ENCODE results near the gene XAF1.
"Not testable (repeated sequence)": the region's sequence is repeated elsewhere in the genome, so short reads cannot be mapped to it uniquely, and the experiment has no call there.

Gene XAF1

DNA sequence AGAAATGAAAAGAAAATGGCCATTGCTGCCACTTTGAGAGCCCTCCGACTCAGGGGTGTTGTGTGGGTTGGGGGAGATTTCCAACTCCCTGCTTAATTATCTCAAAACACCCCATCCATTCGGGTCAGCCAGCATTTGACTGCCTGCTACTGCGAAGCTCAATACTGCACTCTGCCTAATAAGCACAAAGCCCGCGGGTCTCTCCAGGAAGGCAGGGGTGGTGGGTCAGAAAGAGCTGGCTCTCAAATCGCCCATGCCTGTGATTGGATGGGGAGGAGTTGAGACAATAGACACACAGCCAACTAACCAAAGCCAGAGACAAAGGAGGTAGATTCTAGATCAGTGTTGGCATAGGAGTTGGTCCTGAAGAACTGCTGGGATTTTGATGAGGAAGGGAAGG lies 2.3 kb upstream of the XAF1 start:
- DNase-seq (ENCODE audit: low read depth in 2 of 2): no peak

- DNase-seq (ENCODE audit: low read depth in 2 of 2): no peak
These were observed 565 bp upstream of the XAF1 start for GRCh38 chr17:6755281-6755680.

DNA sequence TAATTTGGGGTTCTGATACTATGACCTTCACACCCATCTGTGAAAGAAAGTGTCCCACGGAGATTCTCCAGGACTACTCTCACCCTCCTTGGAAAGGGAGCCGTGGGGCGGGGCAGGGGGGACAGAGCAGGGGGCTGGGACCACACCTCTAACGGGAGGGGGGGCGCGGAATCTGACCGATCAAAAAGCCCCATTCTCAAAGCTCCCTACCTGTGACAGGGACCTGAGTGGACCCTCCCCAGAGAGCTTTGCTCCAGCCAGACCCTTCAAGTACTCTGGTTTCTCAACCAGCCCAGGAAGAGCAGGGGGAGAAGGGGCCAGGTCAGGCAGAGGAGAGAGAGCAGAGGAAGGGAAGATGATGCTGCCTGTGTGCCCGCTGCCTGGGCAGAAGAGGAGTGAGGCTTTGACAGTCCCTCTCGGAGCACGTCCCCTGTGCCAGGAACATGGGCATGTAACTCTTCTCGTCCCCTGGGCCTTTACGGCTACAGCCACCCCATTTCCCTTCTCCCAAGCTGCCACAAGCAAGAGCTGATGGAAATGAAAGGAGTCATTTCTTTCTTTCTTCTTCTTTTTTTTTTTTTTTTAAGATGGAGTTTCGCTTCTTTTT lies 682 bp downstream of the XAF1 start:
- DNase-seq (ENCODE audit: low read depth in 2 of 2): no peak

- no peak for DNase-seq (ENCODE audit: low read depth in 2 of 2)
These were observed 1.9 kb downstream of the XAF1 start for GRCh38 chr17:6757747-6758146.

DNA sequence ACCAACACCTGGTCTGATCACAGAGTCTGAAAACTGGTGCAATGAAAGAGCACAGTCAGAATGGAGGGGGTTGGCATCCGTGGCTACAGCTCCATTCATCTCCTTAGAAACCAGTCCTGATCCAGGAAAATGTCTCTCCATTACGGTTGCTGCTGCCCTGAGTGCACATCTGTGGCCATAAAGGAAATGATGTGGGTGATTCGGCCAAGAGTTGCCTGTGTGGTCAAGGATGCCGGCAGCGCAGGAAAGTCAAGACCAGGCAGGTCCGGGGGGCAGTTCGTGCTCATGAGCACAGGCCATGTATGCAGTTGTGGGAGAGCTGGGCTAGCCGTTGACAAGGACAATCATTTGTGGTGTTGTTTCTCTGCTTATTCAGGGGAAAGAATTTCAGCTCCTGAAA lies 5.9 kb downstream of the XAF1 start:
- DNase-seq (ENCODE audit: low read depth in 2 of 2): no peak

DNA sequence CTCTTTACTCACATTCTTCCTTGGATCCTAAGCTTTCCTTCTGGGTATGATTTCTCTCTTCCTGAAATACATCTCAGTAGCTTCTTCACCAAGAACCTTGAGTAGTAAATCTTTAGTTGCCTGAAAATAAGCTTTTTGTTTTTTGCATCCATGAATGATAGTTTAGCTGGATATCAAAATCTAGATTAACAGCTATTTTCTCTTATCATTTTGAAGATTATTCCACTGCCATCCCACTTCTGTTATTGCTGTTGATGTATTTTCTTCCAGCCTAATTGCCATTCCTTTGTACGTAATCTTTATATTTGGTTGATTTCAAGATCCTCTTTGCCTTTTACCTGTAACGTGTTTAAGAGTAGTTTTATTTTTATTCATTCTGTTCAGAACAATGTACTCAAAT lies 12.6 kb downstream of the XAF1 start:
- DNase-seq (ENCODE audit: low read depth in 2 of 2): no peak

- DNase-seq (ENCODE audit: low read depth in 2 of 2): no peak
These were observed 16.2 kb downstream of the XAF1 start for GRCh38 chr17:6772016-6772415.

- not testable (repeated sequence) for DNase-seq (ENCODE audit: low read depth in 2 of 2)
These were observed 19.1 kb downstream of the XAF1 start for GRCh38 chr17:6774906-6775305.

DNA sequence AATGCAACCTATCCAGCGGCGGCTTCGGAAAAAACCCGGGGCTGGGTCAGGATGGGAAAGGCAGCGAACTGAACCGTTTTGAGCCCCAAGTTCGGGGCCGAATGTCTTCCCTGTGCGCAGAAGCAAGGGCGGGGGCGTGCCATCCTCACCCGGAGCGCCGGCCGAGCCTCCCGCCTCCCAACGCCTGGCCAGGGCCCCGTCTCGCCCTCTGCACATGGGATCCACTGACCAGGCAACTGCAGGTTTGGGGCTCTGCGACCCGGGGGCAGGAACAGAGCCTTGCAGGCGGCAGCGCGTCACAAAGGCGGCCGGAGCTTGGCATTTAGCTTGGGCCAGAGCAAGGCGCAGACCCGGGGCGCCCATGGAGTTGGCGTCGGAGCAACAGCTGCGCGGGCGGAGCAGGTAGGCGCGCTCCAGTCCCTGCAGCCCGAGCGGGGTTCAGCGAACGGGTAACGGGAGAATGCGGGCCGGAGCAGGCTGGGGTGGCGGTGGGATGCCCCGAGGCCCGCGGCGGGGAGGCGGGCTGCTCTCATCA lies 20.1 kb downstream of the XAF1 start, which contains the start of gene FBXO39:
Gene FBXO39 (plus strand): TSS at position 345 of the 535 bp plus-strand sequence. CDS start 3,654 bp downstream, outside the sequence.
- DNase-seq (ENCODE audit: low read depth in 2 of 2): no peak

GRCh38 chr17:6779411-6779810 lies 23.6 kb downstream of the XAF1 start:
- DNase-seq (ENCODE audit: low read depth in 2 of 2): no peak

DNA sequence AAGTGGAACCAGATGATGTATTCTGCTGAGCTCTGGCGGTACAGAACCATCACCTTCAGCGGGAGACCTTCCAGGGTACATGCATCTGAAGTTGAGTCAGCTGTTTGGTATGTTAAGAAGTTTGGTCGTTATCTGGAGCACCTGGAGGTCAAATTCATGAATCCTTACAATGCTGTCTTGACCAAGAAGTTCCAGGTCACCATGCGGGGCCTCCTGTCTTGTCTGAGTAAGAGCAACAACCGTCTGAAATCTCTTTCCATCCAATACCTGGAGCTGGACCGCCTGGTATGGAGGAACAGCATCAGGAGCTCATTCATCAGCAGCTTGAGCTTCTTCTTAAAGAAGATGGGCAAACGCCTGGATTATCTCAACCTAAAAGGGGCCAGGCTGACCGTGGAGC lies 24.2 kb downstream of the XAF1 start:
- no peak for DNase-seq (ENCODE audit: low read depth in 2 of 2)

GRCh38 chr17:6780886-6781285 lies 25.0 kb downstream of the XAF1 start:
- no peak for DNase-seq (ENCODE audit: low read depth in 2 of 2)

DNA sequence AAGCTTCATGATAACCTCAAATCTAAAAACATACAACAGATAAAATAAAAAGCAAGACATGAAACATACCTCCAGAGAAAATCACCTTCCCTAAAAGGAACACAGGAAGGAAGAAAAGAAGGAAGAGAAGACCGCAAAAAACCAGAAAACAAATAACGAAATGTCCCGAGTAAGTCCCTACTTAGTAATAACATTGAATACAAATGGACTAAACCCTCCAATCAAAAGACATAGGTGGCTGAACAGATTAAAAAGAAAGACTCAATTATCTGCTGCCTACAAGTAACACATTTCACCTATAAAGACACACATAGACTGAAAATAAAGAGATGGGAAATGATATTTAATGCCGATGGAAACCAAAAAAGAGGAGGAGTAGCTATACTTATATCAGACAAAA lies 26.4 kb downstream of the XAF1 start:
- no peak for DNase-seq (ENCODE audit: low read depth in 2 of 2)

- DNase-seq (ENCODE audit: low read depth in 2 of 2): no peak
These were observed 30.8 kb downstream of the XAF1 start for GRCh38 chr17:6786618-6787017.

DNA sequence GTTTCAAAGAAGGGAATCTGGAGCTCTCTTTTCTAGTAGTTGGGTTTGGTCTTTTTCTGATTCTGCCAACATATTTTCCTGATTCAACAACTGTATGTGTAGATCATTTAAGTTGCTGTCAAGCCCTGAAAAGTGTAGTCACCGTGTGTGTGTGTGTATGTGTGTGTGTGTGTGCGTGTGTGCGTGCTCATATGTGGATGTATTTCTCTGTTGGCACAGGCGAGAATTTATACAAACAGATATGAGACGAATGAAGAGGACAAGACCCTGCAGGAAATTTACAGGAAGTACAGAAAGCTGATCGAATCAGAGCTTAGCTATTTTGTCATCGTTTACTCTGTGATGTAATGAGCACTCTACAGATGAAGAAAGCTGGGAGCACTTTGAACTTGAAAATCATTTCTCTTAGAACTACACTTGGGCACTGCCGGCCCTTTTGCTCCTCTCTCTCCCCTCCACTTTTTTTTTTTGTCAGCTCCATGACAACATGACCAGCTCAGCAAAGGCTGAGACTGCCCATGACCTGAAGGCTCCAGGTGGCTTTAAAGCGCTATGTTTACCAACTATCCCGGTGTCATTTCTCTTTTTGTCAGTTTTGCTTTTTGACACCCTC lies 31.3 kb downstream of the XAF1 start:
- no peak for DNase-seq (ENCODE audit: low read depth in 2 of 2)

DNA sequence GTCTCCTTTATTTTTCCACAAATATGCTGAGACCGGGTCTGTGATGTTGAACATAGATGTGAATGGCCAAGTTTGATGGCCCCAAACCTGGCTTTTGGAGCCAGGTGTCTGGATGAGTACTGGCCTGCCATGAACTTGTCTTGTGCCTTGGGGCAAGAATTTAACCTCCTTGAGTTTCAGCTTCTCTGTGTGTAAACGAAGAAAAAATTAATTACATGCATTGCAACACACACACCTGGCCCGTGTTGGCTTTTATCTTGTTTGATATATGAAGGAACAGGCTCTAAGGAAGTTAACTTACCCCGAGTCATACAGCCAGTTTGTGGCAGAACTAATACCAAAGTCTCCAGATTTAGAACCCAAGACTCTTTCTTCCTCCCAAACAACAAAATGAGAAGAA lies 33.3 kb downstream of the XAF1 start:
- no peak for DNase-seq (ENCODE audit: low read depth in 2 of 2)

DNA sequence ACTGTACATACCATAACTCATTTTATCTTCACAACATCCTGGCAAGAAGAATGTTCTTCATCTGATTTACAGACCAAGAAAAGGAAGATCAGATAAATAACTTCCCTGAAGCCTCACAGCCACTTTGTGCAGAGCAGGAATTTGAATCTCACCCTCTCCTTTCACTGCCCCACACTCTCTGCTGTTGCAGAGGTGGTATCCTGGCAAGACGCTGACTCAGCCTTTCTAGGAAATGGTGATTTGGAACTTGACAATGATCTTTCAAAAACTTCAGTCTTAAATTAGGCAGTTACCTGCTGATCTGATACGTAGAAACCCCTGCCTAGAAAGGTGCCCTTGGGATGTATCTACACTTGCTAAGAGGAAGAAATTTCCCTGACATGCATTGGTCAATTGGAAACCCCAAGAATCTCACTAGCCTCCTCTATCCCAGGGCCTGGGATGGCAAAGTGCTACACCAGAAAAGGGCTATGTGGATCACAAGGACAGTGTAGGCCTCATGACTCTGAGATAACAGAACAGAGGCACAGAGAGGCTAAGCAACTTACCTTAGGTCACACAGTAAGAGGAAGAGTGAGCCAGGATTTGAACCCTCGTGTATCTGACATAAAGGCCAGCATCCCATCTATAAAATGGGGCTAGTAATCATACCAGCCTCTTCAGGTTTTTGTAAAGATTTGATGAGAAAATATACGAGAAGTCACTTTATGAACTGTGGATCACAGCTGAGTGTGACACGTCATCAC lies 38.1 kb downstream of the XAF1 start:
- DNase-seq (ENCODE audit: low read depth in 2 of 2): no peak

- DNase-seq (ENCODE audit: low read depth in 2 of 2): no peak
These were observed 40.4 kb downstream of the XAF1 start for GRCh38 chr17:6796017-6796886.

DNA sequence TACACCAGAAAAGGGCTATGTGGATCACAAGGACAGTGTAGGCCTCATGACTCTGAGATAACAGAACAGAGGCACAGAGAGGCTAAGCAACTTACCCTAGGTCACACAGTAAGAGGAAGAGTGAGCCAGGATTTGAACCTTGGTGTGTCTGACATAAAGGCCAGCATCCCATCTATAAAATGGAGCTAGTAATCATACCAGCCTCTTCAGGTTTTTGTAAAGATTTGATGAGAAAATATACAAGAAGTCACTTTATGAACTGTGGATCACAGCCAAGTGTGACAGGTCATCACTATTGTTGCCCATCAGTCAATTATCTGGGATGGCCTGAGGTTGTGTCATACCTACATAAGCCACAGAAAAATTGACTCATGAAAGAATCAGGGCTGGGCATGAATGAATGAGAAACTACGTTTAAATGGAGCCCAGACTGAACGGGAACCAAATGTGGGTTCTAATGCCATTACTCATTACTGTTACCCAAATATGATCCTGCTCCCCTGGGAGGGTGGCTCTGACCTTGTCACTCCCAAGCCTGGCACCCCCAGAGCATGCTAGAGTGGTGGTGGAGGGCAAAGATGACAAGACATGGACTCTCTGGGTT lies 41.1 kb downstream of the XAF1 start:
- no peak for DNase-seq (ENCODE audit: low read depth in 2 of 2)

DNA sequence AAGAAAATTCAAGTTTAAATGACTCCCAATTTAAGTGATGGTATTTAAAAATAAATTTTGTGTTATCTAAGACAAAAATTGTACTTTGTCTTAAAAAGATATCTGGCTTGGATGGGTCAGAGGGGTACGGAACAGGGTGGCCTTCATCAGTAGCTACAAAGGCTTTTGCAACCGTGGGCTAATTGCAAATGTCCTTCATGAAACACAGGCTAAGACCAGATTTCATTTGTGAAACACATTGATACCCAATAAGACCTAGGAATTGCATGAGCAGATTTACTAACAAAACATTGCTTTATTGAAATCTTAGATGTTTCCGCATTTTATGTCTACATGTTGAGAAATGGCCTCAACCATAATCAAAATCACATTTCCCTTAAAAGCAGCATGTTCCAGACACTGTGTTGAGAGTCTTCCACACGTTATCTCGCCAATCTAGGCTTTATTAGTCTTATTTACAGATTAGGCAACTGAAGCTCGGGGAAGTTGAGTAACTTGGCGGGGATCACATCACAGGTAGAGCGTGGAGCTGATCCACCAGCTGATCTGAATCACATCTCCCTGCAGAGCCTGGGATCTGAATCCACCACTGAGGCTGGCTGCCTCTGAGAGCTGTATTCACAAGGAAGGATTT lies 42.0 kb downstream of the XAF1 start:
- DNase-seq (ENCODE audit: low read depth in 2 of 2): no peak

GRCh38 chr17:6799738-6800137 lies 43.9 kb downstream of the XAF1 start:
- DNase-seq (ENCODE audit: low read depth in 2 of 2): no peak
